HepG2 (cell line): ENCODE results near the gene LAMTOR1. TPM values are rescaled to one million over a fixed set of nuclear protein-coding genes. Genes with fewer than 3 reads are reported as not detected.
A peak's percentile ranks its signal among the peaks of the same experiment; 100 is the strongest.

ENCODE experiments used
- CENPT ChIP-seq: sonication (generic); formaldehyde crosslinking; IDR thresholded peaks from 2 replicates; pipeline ENCODE4 v1.8.0; 2022; ENCODE audit warnings: low read depth, mild to moderate bottlenecking, moderate library complexity, missing genetic modification reagents
- ELF3 ChIP-seq: IDR thresholded peaks from 2 replicates; pipeline ENCODE4 v1.6.1; 2016; ENCODE audit warnings: missing genetic modification reagents, missing compliant biosample characterization
- GTF2F1 ChIP-seq: fragments of 150-350 bp; IDR thresholded peaks from 2 replicates; pipeline ENCODE4 v1.6.1; 2014; ENCODE audit warnings: low read length
- HDAC1 ChIP-seq: sonication (generic); formaldehyde crosslinking; IDR thresholded peaks from 2 replicates; pipeline ENCODE4 v1.5.1; 2020; ENCODE audit warnings: mild to moderate bottlenecking, missing genetic modification reagents
- KDM4B ChIP-seq: sonication (generic); formaldehyde crosslinking; IDR thresholded peaks from 2 replicates; pipeline ENCODE4 v1.4.0; 2020; ENCODE audit warnings: missing genetic modification reagents
- MED1 ChIP-seq: sonication (generic); formaldehyde crosslinking; IDR thresholded peaks from 2 replicates; pipeline ENCODE4 v1.4.0; 2020; ENCODE audit warnings: missing genetic modification reagents
- NCOA2 ChIP-seq: sonication (generic); formaldehyde crosslinking; IDR thresholded peaks from 2 replicates; pipeline ENCODE4 v1.8.0; 2022; ENCODE audit warnings: inconsistent platforms
- NR2F6 ChIP-seq, 2 experiments: IDR thresholded peaks; 2 replicates each; pipeline ENCODE4 v1.6.1; 2016; ENCODE audit warnings: antibody characterized with exemption in 1 of 2, mild to moderate bottlenecking in 1 of 2
- PHF21A ChIP-seq: sonication (generic); formaldehyde crosslinking; IDR thresholded peaks from 2 replicates; pipeline ENCODE4 v1.5.0; 2020; ENCODE audit warnings: mild to moderate bottlenecking, missing genetic modification reagents
- RAD51 ChIP-seq: fragments of 450-650 bp; IDR thresholded peaks from 2 replicates; pipeline ENCODE4 v1.6.1; 2016; ENCODE audit warnings: borderline replicate concordance
- RFXANK ChIP-seq: IDR thresholded peaks from 2 replicates; pipeline ENCODE4 v1.6.1; 2016
- TBL1XR1 ChIP-seq: fragments of 150-350 bp; IDR thresholded peaks from 2 replicates; pipeline ENCODE4 v1.6.1; 2014; ENCODE audit warnings: borderline replicate concordance, low read length; ENCODE audit not compliant: partially characterized antibody
- TBP ChIP-seq: sonication (generic); formaldehyde crosslinking; IDR thresholded peaks from 2 replicates; pipeline ENCODE4 v1.5.0; 2020; ENCODE audit warnings: missing genetic modification reagents
- ZMYM3 ChIP-seq: sonication (generic); formaldehyde crosslinking; IDR thresholded peaks from 2 replicates; pipeline ENCODE4 v1.5.1; 2020; ENCODE audit warnings: mild to moderate bottlenecking, missing genetic modification reagents
- ZNF781 ChIP-seq: sonication (generic); formaldehyde crosslinking; IDR thresholded peaks from 2 replicates; pipeline ENCODE4 v1.5.1; 2020; ENCODE audit warnings: borderline replicate concordance, mild to moderate bottlenecking, missing genetic modification reagents; ENCODE audit errors: not compliant biosample characterization
- ZSCAN20 ChIP-seq: sonication (generic); formaldehyde crosslinking; IDR thresholded peaks from 2 replicates; pipeline ENCODE4 v1.4.0; 2020; ENCODE audit warnings: missing genetic modification reagents, mild to moderate bottlenecking, borderline replicate concordance
- ZSCAN22 ChIP-seq: sonication (generic); formaldehyde crosslinking; IDR thresholded peaks from 2 replicates; pipeline ENCODE4 v1.4.0; 2020; ENCODE audit warnings: mild to moderate bottlenecking, missing genetic modification reagents
- polyA plus RNA-seq, 8 experiments: library from polyadenylated mRNA; depleted of rRNA in 3 of 8; stranded (reverse) in 7 of 8; unstranded in 1 of 8; fragments of >200 nt; fragmentation: Illumina TruSeq in 4 of 8; extraction: Trizol in 4 of 8; gene quantifications; 2 replicates each; pipeline versions ENCODE4 v1.2.1 to v1.2.3, GENCODE V29; 2011 to 2016; ENCODE audit warnings: low read depth in 4 of 8, missing spikeins in 1 of 8, mixed read lengths in 1 of 8; ENCODE audit not compliant: insufficient read depth in 1 of 8
- total RNA-seq, 5 experiments: library from RNA; depleted of rRNA; stranded (reverse); fragments of >200 nt; fragmentation: Illumina TruSeq; extraction: Trizol; gene quantifications; 2 replicates each; pipeline ENCODE4 v1.2.3, GENCODE V29; 2016; ENCODE audit warnings: low read depth in 1 of 5
- TF ChIP-seq, protein P1 (sequence below): sonication (generic); formaldehyde crosslinking; IDR thresholded peaks from 2 replicates; pipeline ENCODE4 v1.4.0; 2020; ENCODE audit warnings: missing genetic modification reagents
- TF ChIP-seq, protein P2 (sequence below), 2 experiments: fragments of 450-650 bp in 1 of 2; sonication (generic) in 1 of 2; formaldehyde crosslinking; IDR thresholded peaks; 2 replicates each; pipeline versions ENCODE4 v1.5.0 to v1.8.0; 2020 to 2022; ENCODE audit warnings: mild to moderate bottlenecking in 1 of 2, missing genetic modification reagents in 1 of 2
- TF ChIP-seq, protein P3 (sequence below): sonication (generic); formaldehyde crosslinking; IDR thresholded peaks from 2 replicates; pipeline ENCODE4 v1.4.0; 2020; ENCODE audit warnings: mild to moderate bottlenecking, missing genetic modification reagents, borderline replicate concordance
- TF ChIP-seq, protein P4 (sequence below): sonication (generic); formaldehyde crosslinking; IDR thresholded peaks from 2 replicates; pipeline ENCODE4 v1.4.0; 2020; ENCODE audit warnings: missing genetic modification reagents, mild to moderate bottlenecking, borderline replicate concordance

The LAMTOR1 gene
- total and polyA plus RNA-seq, 2 of the 13 experiments (the other 11 are each of a cell fraction or from before 2014, with no cell fraction given): 60.4 to 66.0 TPM

DNA sequence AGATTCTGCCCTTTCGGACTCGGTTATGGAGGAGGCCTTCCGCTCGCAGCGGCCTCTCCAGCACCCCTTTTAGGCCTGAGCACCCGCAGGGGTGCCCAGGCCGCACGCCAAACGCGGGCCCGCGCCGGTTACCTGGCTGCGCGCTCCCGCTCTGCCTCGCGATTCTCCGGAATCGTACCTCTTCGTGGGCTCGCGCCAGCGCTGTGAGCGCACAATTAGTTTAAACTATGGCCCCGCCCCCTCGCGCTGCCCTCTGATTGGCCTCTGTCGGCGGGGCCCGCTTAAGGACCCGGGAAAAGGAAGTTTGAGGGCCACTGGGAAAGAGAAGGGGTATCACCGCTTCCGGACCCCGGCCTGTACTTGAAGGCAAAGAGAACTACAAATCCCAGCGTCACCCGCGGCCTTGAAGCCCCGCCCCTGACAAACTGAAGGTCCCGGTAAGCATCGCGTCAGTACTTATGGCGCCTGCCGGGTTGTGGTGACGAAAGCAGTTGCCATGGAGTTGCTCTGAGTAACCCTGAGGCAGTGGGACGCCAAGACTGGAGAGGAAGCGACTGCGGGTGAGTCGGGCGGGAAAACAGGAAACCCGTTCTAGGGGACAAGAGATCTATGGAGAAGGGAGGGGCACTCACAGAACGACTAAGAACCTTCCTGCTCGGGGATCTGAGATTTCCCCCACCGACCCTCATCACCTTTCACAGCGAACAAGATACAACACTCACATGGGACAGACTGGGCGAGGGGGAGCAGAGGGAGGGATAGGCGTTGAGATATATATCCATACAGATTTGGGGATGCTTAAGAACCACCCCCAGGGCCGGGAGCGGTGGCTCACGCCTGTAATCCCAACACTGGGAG is 22.5 kb downstream of the LAMTOR1 start, which contains the start of the genes LRRC51 and NUMA1 (continued):
- TF ChIP-seq ZSCAN22: 0 out of 2 replicates have a peak, but pooled peaks have one; percentile 44
- TF ChIP-seq ELF3 (CRISPR knock-in tag): peak; percentile 74
- no peak for TF ChIP-seq NR2F6 (IDR thresholded peaks at IDR 0.05)
- TF ChIP-seq NR2F6 (CRISPR knock-in tag; IDR thresholded peaks at IDR 0.05): peak; percentile 12; the same call in 1 of the 2 replicates
- no peak; the same call in 1 of the 2 replicates for TF ChIP-seq KDM4B
- peak; percentile 88 for TF ChIP-seq HDAC1
- no peak for TF ChIP-seq RAD51
- TF ChIP-seq, protein P1, sequence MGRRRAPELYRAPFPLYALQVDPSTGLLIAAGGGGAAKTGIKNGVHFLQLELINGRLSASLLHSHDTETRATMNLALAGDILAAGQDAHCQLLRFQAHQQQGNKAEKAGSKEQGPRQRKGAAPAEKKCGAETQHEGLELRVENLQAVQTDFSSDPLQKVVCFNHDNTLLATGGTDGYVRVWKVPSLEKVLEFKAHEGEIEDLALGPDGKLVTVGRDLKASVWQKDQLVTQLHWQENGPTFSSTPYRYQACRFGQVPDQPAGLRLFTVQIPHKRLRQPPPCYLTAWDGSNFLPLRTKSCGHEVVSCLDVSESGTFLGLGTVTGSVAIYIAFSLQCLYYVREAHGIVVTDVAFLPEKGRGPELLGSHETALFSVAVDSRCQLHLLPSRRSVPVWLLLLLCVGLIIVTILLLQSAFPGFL: no peak
- TF ChIP-seq ZSCAN20 (CRISPR knock-in tag): 0 out of 2 replicates have a peak, but pooled peaks have one; percentile 17
- TF ChIP-seq ZNF781 (CRISPR knock-in tag): no peak
- TF ChIP-seq, protein P2, sequence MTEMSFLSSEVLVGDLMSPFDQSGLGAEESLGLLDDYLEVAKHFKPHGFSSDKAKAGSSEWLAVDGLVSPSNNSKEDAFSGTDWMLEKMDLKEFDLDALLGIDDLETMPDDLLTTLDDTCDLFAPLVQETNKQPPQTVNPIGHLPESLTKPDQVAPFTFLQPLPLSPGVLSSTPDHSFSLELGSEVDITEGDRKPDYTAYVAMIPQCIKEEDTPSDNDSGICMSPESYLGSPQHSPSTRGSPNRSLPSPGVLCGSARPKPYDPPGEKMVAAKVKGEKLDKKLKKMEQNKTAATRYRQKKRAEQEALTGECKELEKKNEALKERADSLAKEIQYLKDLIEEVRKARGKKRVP (CRISPR knock-in tag; IDR thresholded peaks at IDR 0.05): peak in 1 of 2 experiments; percentile 41; a peak in 1 of 4 replicates
- TF ChIP-seq TBP (CRISPR knock-in tag): no peak
- no peak for TF ChIP-seq CENPT (CRISPR knock-in tag)
- TF ChIP-seq PHF21A (CRISPR knock-in tag): peak; percentile 84
- TF ChIP-seq ZMYM3 (CRISPR knock-in tag): peak; percentile 34; the same call in 1 of the 2 replicates
- TF ChIP-seq, protein P3, sequence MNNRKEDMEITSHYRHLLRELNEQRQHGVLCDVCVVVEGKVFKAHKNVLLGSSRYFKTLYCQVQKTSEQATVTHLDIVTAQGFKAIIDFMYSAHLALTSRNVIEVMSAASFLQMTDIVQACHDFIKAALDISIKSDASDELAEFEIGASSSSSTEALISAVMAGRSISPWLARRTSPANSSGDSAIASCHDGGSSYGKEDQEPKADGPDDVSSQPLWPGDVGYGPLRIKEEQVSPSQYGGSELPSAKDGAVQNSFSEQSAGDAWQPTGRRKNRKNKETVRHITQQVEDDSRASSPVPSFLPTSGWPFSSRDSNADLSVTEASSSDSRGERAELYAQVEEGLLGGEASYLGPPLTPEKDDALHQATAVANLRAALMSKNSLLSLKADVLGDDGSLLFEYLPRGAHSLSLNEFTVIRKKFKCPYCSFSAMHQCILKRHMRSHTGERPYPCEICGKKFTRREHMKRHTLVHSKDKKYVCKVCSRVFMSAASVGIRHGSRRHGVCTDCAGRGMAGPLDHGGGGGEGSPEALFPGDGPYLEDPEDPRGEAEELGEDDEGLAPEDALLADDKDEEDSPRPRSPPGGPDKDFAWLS (CRISPR knock-in tag): no peak
- peak; percentile 44; the same call in 1 of the 2 replicates for TF ChIP-seq MED1
- TF ChIP-seq, protein P4, sequence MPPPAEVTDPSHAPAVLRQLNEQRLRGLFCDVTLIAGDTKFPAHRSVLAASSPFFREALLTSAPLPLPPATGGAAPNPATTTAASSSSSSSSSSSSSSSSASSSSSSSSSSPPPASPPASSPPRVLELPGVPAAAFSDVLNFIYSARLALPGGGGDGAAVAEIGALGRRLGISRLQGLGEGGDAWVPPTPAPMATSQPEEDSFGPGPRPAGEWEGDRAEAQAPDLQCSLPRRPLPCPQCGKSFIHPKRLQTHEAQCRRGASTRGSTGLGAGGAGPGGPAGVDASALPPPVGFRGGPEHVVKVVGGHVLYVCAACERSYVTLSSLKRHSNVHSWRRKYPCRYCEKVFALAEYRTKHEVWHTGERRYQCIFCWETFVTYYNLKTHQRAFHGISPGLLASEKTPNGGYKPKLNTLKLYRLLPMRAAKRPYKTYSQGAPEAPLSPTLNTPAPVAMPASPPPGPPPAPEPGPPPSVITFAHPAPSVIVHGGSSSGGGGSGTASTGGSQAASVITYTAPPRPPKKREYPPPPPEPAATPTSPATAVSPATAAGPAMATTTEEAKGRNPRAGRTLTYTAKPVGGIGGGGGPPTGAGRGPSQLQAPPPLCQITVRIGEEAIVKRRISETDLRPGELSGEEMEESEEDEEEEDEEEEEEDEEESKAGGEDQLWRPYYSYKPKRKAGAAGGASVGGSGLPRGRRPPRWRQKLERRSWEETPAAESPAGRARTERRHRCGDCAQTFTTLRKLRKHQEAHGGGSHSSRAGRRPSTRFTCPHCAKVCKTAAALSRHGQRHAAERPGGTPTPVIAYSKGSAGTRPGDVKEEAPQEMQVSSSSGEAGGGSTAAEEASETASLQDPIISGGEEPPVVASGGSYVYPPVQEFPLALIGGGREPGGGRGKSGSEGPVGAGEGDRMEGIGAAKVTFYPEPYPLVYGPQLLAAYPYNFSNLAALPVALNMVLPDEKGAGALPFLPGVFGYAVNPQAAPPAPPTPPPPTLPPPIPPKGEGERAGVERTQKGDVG (CRISPR knock-in tag): no peak
- no peak for TF ChIP-seq TBL1XR1
- no peak for TF ChIP-seq NCOA2 (CRISPR knock-in tag)
- TF ChIP-seq GTF2F1: no peak
- peak; percentile 99 for TF ChIP-seq RFXANK
